Stimulated activated CD8-positive, alpha-beta memory T cell treated with anti-CD3 and anti-CD28 coated beads, Interleukin-15, amount 100 ng/mL, for 24 hours (primary cell): Measurements from ENCODE around the gene REX1BD.

Experiments used
- DNase-seq: peaks from one replicate; pipeline ENCODE4 v3.0.0-alpha.2; 2020; ENCODE audit warnings: low read depth

REX1BD gene

GRCh38 chr19:18603255-18603957 lies 14.8 kb downstream of the REX1BD start:
- DNase-seq = no peak

- DNase-seq = no peak
Observed at GRCh38 chr19:18603958-18604819, 15.6 kb downstream of the REX1BD start.

- DNase-seq = no peak
Observed at GRCh38 chr19:18604820-18605159, 16.2 kb downstream of the REX1BD start.

- DNase-seq = no peak
Observed at GRCh38 chr19:18605196-18605545, 16.6 kb downstream of the REX1BD start.

- no peak for DNase-seq
Observed at GRCh38 chr19:18605546-18606280, 17.1 kb downstream of the REX1BD start.

- no peak for DNase-seq
Observed at GRCh38 chr19:18606281-18607225, 18.0 kb downstream of the REX1BD start, which contains the start of gene CRLF1. TSS of gene CRLF1 (minus strand) at chr19:18606799. CDS start at chr19:18606656, 143 bp downstream.

- no peak for DNase-seq
Observed at GRCh38 chr19:18607226-18608101, 18.9 kb downstream of the REX1BD start.

- no peak for DNase-seq
Observed at GRCh38 chr19:18608102-18608804, 19.7 kb downstream of the REX1BD start.

- DNase-seq = no peak
Observed at GRCh38 chr19:18608805-18609716, 20.5 kb downstream of the REX1BD start.

GRCh38 chr19:18609717-18610051 lies 21.1 kb downstream of the REX1BD start:
- DNase-seq = no peak

GRCh38 chr19:18610245-18610555 lies 21.6 kb downstream of the REX1BD start:
- no peak for DNase-seq

- no peak for DNase-seq
Observed at GRCh38 chr19:18610556-18611326, 22.1 kb downstream of the REX1BD start.

- DNase-seq = no peak
Observed at GRCh38 chr19:18611327-18612050, 22.9 kb downstream of the REX1BD start.

GRCh38 chr19:18612051-18612771 lies 23.6 kb downstream of the REX1BD start:
- DNase-seq = no peak

- no peak for DNase-seq
Observed at GRCh38 chr19:18612772-18613588, 24.4 kb downstream of the REX1BD start, which contains the start of gene TMEM59L. TSS of gene TMEM59L (plus strand) at chr19:18612870. CDS start at chr19:18612959, 89 bp downstream.
